IMR-90 (cell line): Measurements from ENCODE around the gene FOXA2.

Source experiments
- SMC3 ChIP-seq: fragments of 150-350 bp; IDR thresholded peaks from 2 replicates; pipeline ENCODE4 v1.6.1; 2016; ENCODE audit warnings: low read depth, mild to moderate bottlenecking, antibody characterized with exemption, low read length, moderate library complexity
- TF ChIP-seq, protein P1 (sequence below): conservative IDR thresholded peaks from 2 replicates; pipeline ENCODE4 v1.5.1; 2012; ENCODE audit warnings: mild to moderate bottlenecking, low read depth, low read length, improper control_type of control experiment

DNA sequence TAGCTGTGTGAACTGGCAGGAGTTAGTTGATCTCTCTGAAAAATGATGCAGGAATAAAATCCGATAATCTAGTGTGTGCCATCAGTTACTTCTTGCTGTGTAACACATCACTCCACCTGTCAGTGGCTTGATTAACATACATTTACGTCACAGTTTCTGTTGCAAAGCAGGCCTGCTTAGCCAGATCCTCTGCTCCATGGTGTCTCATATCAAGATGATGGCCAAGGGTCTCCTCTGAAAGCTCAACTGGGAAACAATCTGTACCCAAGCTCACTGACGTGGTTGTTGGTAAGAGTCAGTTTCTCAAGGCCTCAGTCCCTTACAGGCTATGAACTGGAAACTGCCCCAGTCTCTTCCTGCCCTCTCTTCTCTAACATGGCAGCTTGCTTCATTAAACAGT is 51.8 kb downstream of the FOXA2 start:
- TF ChIP-seq, protein P1, sequence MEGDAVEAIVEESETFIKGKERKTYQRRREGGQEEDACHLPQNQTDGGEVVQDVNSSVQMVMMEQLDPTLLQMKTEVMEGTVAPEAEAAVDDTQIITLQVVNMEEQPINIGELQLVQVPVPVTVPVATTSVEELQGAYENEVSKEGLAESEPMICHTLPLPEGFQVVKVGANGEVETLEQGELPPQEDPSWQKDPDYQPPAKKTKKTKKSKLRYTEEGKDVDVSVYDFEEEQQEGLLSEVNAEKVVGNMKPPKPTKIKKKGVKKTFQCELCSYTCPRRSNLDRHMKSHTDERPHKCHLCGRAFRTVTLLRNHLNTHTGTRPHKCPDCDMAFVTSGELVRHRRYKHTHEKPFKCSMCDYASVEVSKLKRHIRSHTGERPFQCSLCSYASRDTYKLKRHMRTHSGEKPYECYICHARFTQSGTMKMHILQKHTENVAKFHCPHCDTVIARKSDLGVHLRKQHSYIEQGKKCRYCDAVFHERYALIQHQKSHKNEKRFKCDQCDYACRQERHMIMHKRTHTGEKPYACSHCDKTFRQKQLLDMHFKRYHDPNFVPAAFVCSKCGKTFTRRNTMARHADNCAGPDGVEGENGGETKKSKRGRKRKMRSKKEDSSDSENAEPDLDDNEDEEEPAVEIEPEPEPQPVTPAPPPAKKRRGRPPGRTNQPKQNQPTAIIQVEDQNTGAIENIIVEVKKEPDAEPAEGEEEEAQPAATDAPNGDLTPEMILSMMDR = no peak
- TF ChIP-seq SMC3 = no peak
